ENCODE measurements around the gene NANS. TPM values are rescaled to one million over a fixed set of nuclear protein-coding genes. Genes with fewer than 3 reads are reported as not detected.

The NANS gene
- total RNA-seq, 1 experiment from 2014 or later, result 40.4 TPM

DNA sequence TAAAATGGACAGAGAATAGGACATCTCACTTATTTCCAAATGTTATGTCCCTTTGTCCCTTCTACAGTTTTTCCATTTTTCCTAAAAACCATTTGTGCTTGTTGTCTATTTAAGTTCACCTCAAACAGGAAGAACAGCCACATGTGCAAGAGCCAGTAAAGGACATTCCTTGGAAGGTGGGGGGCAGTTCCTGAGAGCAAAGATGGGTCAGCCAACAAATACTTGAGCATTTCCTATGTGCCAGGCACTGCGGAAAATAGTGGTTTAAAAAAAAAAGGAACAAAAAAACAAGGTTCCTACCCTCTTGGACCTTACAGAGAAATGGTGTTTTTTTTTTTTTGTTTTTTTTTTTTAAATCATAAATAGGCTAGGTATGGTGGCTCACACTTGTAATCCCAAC, 46.6 kb upstream of the NANS start:
- WGBS (ENCODE audit: extremely low coverage, insufficient read length, low lambda C conversion rate), result no CpG with 5 or more reads among the region's 1 CpG
- H3K4me3 Mint-ChIP-seq, result no peak overlapping the region
- H3K36me3 Mint-ChIP-seq (ENCODE audit: insufficient read depth in 1 of 3, low read depth in 3 of 3), result peaks cover 11 to 85% (median 57%) of the 10 kb centered on the region in 3 experiments; a peak in 6 of 7 replicates

More for the DNA sequence above, 46.6 kb upstream of the NANS start:
- no peak overlapping the region for H2BK12ac ChIP-seq (ENCODE audit: insufficient read length, low read depth, low read length)
- TF ChIP-seq, protein P1, sequence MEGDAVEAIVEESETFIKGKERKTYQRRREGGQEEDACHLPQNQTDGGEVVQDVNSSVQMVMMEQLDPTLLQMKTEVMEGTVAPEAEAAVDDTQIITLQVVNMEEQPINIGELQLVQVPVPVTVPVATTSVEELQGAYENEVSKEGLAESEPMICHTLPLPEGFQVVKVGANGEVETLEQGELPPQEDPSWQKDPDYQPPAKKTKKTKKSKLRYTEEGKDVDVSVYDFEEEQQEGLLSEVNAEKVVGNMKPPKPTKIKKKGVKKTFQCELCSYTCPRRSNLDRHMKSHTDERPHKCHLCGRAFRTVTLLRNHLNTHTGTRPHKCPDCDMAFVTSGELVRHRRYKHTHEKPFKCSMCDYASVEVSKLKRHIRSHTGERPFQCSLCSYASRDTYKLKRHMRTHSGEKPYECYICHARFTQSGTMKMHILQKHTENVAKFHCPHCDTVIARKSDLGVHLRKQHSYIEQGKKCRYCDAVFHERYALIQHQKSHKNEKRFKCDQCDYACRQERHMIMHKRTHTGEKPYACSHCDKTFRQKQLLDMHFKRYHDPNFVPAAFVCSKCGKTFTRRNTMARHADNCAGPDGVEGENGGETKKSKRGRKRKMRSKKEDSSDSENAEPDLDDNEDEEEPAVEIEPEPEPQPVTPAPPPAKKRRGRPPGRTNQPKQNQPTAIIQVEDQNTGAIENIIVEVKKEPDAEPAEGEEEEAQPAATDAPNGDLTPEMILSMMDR (conservative IDR thresholded peaks at IDR 0.05), result no peak
- no peak overlapping the region for H3K56ac ChIP-seq (ENCODE audit: insufficient read length, low read depth, low read length)
- H3K4me1 Mint-ChIP-seq, result no peaks in the 10 kb centered on the region
- no peak overlapping the region for H3K4ac ChIP-seq (ENCODE audit: low read depth, low read length)
- no peaks in the 10 kb centered on the region for H4K20me1 ChIP-seq (ENCODE audit: control insufficient read depth, insufficient read depth, insufficient read length)
- H3K27me3 ChIP-seq (ENCODE audit: insufficient read depth, low read length), result no peaks in the 10 kb centered on the region
- no peak overlapping the region for H4K91ac ChIP-seq (ENCODE audit: insufficient read length, low read depth, low read length)
- H3K27ac Mint-ChIP-seq, result no peak overlapping the region
- no peak overlapping the region for H3K27ac ChIP-seq (ENCODE audit: insufficient read length, low read depth, low read length)
- no peak overlapping the region for H3T11ph ChIP-seq (ENCODE audit: low read length)
- no peak overlapping the region for H3K9ac ChIP-seq (ENCODE audit: extremely low read depth, insufficient read length, low read length)
- H3K23me2 ChIP-seq (ENCODE audit: insufficient read length, low read depth, low read length, poor library complexity, severe bottlenecking), result no peaks in the 10 kb centered on the region
- H2BK5ac ChIP-seq (ENCODE audit: insufficient read length, low read length), result no peak overlapping the region
- H3K4me2 ChIP-seq (ENCODE audit: insufficient read depth, insufficient read length, low read length), result no peak overlapping the region
- no peaks in the 10 kb centered on the region for H3K9me3 ChIP-seq (ENCODE audit: control insufficient read depth, low read depth, low read length)
- H3K27me3 Mint-ChIP-seq (ENCODE audit: low read depth), result no peaks in the 10 kb centered on the region
- no peak overlapping the region for H2BK15ac ChIP-seq (ENCODE audit: low read depth, low read length)
- H2BK120ac ChIP-seq (ENCODE audit: low read depth, low read length, poor library complexity, severe bottlenecking), result no peak overlapping the region
- H3K14ac ChIP-seq (ENCODE audit: insufficient read depth, low read length), result no peak overlapping the region
- no peak for DNase-seq
- no peaks in the 10 kb centered on the region for H3K4me1 ChIP-seq (ENCODE audit: insufficient read depth, low read length)
- no peak overlapping the region for H4K8ac ChIP-seq (replicated peaks; ENCODE audit: insufficient read length, low read depth, low read length)
- no peaks in the 10 kb centered on the region for H3K9me3 Mint-ChIP-seq
- H2AFZ ChIP-seq (ENCODE audit: low read length), result no peak overlapping the region
- H2AK5ac ChIP-seq (ENCODE audit: insufficient read length, low read length), result no peak overlapping the region
- no peak overlapping the region for H4K5ac ChIP-seq (ENCODE audit: insufficient read length, low read depth, low read length)
- H3K23ac ChIP-seq (ENCODE audit: insufficient read length, low read depth, low read length), result no peak overlapping the region
- no peak overlapping the region for H3K18ac ChIP-seq (ENCODE audit: insufficient read length, low read depth, low read length)
- no peaks in the 10 kb centered on the region for H3K79me1 ChIP-seq (ENCODE audit: insufficient read depth, low read depth, low read length, poor library complexity, severe bottlenecking)
- no peaks in the 10 kb centered on the region for H3K79me2 ChIP-seq (ENCODE audit: insufficient read depth, low read length)
- H2BK20ac ChIP-seq (ENCODE audit: low read depth, low read length, poor library complexity, severe bottlenecking), result no peak overlapping the region
